Astrocyte (in vitro differentiated cells and primary cell): Measurements from ENCODE around the gene ADAMTS3.

Source experiments
- EZH2 ChIP-seq: IDR thresholded peaks from 2 replicates; pipeline ENCODE4 v1.6.1; 2012; ENCODE audit warnings: mild to moderate bottlenecking, low read length, inconsistent platforms; ENCODE audit not compliant: insufficient read depth
- TF ChIP-seq, protein P1 (sequence below): IDR thresholded peaks from 2 replicates; pipeline ENCODE4 v1.5.1; 2011; ENCODE audit warnings: low read depth, mild to moderate bottlenecking, inconsistent platforms, low read length, moderate library complexity; ENCODE audit not compliant: insufficient read depth

DNA sequence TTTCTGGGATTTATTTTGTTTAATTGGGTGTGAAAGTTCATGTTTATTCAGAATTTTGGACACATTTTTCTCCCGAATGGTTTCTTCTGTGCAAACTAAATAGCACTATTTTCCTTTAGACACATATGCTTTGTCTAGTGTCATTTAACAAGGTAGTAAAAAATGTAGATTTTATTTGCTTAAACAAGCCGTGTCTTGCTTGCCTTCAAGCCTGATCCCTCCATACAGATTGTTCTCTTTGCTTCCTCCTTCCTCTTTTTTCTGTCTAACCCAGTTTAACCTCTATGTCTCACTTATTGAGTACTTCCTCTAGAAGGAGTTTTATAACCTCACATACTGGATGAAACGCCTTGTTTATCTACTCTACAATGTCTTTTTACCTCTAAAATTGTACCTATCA, 325.4 kb downstream of the ADAMTS3 start:
- TF ChIP-seq, protein P1, sequence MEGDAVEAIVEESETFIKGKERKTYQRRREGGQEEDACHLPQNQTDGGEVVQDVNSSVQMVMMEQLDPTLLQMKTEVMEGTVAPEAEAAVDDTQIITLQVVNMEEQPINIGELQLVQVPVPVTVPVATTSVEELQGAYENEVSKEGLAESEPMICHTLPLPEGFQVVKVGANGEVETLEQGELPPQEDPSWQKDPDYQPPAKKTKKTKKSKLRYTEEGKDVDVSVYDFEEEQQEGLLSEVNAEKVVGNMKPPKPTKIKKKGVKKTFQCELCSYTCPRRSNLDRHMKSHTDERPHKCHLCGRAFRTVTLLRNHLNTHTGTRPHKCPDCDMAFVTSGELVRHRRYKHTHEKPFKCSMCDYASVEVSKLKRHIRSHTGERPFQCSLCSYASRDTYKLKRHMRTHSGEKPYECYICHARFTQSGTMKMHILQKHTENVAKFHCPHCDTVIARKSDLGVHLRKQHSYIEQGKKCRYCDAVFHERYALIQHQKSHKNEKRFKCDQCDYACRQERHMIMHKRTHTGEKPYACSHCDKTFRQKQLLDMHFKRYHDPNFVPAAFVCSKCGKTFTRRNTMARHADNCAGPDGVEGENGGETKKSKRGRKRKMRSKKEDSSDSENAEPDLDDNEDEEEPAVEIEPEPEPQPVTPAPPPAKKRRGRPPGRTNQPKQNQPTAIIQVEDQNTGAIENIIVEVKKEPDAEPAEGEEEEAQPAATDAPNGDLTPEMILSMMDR, result no peak
- no peak for TF ChIP-seq EZH2
